ENCODE data around the gene PBLD.

The PBLD gene

DNA sequence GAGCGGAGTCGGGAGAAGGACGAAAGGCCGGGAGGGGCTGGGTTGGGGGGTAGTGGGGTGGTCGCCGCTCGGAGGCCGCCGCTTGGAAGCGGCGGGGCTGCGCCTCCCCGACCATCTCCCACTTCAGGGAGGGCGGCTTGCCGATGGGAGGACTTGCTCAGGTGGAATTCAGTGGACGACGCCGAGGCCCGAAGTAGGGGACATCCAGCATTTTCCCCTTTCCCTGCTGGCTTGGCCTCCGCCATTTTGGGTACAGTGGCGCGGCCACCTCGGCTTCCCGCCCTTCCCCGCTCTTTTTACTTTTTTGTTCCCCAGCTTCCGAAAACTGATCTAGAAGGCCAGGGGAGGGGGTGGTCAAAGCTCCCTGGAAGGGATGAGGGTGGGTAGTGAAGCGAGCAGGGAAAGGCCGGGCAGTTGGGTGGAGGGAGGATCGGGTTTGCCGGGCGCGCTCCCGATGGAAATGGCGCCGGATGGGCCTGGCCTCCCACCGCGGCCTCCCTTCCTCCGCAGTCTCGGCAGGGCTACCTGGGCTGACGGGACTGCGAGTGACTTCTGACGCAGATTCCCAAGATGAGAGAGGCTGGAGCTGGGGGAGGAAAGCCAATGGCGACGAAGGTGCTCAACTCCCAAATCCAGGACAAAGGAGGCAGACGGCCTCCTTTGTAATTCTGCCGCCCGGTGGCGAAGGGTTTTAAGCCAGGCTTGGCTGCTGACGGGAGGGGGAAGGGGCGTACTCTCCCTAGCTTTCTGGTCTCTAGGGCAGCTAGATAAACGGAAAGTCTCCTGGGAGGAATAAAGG lies at the start of gene PBLD:
Gene PBLD, minus strand, starts transcription at position 670 of the 799 bp plus-strand sequence. CDS start 26,084 bp downstream, outside the sequence.
- TF ChIP-seq GATA2 (IDR thresholded peaks at IDR 0.05; ENCODE audit: low read depth, low read length) (no peak), GATA3 (IDR thresholded peaks at IDR 0.05; ENCODE audit: low read depth, low read length) (no peak)

DNA sequence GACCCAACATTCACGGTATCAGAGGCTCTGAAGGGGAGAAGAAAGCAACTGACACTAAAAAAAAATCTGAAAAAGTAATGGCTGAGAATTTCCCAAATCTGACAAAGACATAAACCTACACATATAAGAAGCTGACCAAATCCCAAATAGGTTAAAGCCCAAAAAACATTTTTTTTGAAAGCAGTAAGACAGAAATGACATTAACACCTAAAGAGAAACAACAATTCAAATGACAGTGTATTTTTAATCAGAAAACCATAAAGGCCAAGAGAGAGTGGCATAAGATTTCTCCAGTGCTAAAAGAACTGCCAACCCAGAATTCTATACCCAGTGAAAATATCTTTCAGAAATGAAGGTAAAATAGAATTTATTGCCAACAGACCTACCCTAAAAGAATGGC lies 38.9 kb upstream of the PBLD start:
- TF ChIP-seq GATA2 (IDR thresholded peaks at IDR 0.05; ENCODE audit: low read depth, low read length), result no peak
- no peak for TF ChIP-seq GATA3 (IDR thresholded peaks at IDR 0.05; ENCODE audit: low read depth, low read length)

DNA sequence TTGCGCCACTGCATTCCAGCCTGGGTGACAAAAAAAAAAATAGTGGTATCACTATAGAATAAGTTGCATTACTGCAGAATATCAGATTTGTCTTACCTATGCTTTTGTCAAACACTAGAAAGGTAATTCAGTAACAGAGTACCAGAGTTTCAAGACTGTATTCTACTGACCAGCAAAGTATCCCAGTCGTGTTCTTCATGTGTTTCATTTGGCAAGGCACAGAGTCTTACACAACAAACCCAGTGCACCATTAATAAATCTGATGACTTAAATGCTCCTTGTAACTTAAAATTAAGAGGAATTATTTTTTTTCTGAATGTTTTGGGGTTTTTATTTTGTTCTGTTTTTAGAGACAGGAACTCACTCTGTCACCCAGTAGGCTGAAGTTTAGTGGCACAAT lies 34.4 kb upstream of the PBLD start:
- TF ChIP-seq GATA2 (IDR thresholded peaks at IDR 0.05; ENCODE audit: low read depth, low read length) (no peak), GATA3 (IDR thresholded peaks at IDR 0.05; ENCODE audit: low read depth, low read length) (no peak)

DNA sequence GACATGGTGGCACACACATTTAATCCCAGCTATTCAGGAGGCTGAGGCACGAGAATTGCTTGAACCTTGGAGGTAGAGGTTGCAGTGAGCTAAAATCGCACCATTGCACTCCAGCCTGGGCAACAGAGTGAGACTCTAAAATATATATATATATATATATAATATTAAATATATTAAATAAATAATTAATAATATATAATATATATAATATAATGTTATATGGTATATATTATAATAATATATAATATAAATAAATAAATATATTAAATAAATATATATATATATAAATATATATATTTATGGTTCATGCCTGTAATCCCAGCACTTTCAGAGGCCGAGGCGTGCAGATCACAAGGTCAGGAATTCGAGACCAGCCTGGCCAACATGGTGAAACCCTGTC lies 33.9 kb upstream of the PBLD start:
- TF ChIP-seq GATA3 (IDR thresholded peaks at IDR 0.05; ENCODE audit: low read depth, low read length) (no peak), GATA2 (IDR thresholded peaks at IDR 0.05; ENCODE audit: low read depth, low read length) (no peak)

DNA sequence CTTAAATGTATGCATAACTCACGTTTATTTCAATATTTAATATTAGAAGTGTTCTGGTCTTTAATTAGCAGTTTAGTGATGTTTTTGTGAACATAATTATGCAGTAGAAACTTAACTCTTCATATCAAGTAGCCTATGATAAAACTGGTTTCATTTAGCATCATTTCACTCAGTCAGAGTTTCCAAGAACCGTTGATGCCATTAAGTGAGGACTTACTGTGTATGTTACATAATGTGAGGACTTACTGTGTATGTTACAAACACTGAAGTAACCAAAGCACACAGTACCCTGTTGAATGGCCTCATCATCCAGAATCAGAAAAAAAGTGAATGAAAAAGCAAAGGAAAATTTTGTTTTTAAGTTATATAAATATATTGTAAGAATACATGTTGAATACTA lies 32.9 kb upstream of the PBLD start:
- TF ChIP-seq GATA2 (IDR thresholded peaks at IDR 0.05; ENCODE audit: low read depth, low read length) (no peak), GATA3 (IDR thresholded peaks at IDR 0.05; ENCODE audit: low read depth, low read length) (no peak)

DNA sequence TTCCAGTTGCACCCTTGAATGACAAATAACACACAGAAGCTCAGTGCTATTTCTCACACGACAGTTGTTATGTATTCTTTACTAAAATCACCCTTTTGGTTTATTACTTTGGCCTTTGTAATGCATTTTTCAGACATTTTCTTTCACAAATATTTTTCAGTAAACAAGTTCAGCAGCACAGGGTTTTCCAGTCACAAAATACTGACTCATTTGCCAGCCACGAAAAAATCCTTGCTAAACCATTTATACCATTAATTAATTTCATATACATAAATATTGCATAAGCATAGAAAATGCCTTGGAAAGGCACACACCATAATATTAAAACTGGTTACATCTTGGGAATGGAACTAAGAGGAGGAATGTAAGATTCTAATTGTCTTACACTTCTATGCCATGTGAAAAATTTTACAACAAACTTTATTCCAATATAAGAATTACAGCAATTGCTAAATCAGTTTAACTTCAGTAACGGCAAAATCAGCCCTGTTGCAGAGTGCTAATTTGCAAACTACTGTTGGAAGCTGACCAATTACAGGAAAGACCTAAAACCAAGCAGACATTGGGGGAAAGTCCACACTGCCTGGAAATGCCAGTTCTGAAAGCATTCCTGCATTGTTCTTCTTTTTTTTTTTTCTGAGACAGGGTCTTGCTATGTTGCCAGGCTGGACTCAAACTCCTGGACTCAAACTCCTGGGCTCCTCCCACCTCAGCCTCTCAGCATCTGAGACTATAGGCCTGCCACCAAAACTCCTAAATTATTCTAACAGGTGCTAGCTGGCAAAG lies 31.6 kb upstream of the PBLD start:
- TF ChIP-seq GATA2 (IDR thresholded peaks at IDR 0.05; ENCODE audit: low read depth, low read length), result no peak
- no peak for TF ChIP-seq GATA3 (IDR thresholded peaks at IDR 0.05; ENCODE audit: low read depth, low read length)

DNA sequence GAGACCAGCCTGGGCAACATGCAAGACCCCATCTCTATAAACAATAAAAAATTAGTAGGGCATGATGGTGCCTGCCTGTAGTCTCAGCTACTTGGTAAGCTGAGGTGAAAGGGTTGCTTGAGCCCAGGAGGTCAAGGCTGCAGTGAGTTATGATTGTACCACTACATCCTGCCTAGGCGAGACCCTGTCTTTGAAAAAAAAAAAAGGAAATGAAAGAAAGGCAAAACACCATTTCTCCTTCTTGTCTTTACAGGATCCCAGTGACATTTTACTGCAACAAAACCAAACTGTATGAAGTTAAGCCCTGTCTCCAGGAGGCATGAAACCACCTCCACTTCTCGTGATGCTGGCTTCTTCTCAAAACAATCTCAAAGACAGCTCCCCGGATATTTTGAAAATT lies 29.9 kb upstream of the PBLD start:
- no peak for TF ChIP-seq GATA2 (IDR thresholded peaks at IDR 0.05; ENCODE audit: low read depth, low read length)
- TF ChIP-seq GATA3 (IDR thresholded peaks at IDR 0.05; ENCODE audit: low read depth, low read length), result no peak

DNA sequence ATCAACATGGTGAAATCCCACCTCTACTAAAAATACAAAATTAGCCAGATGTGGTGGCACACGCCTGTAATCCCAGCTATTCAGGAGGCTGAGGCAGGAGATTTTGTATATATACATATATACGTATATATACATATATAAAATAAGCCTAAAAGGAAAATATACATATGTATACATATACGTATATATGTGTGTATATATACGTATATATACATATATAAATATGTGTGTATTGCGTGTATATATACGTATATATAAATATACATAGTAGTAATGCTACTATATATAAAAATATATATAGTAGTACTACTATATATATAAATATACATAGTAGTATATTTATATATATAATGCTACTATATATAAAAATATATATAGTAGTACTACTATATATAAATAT lies 26.5 kb upstream of the PBLD start:
- no peak for TF ChIP-seq GATA2 (IDR thresholded peaks at IDR 0.05; ENCODE audit: low read depth, low read length)
- no peak for TF ChIP-seq GATA3 (IDR thresholded peaks at IDR 0.05; ENCODE audit: low read depth, low read length)

DNA sequence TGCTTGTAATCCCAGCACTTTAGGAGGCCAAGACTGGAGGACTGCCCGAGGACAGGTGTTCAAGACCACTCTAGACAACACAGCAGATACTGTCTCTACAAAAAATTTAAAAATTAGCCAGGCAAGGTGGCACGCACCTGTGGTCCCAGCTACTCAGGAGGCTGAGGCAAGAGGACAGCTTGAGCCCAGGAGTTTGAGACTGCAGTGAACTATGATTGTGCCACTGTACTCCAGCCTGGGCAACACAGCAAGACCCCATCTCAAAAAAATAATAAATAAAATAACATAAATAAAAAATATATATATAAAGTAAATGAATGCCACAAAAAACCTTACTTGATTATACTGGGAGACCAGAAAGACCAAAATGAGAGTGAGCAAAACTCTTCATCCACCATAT lies 20.8 kb upstream of the PBLD start:
- TF ChIP-seq GATA3 (IDR thresholded peaks at IDR 0.05; ENCODE audit: low read depth, low read length) (no peak), GATA2 (IDR thresholded peaks at IDR 0.05; ENCODE audit: low read depth, low read length) (no peak)

DNA sequence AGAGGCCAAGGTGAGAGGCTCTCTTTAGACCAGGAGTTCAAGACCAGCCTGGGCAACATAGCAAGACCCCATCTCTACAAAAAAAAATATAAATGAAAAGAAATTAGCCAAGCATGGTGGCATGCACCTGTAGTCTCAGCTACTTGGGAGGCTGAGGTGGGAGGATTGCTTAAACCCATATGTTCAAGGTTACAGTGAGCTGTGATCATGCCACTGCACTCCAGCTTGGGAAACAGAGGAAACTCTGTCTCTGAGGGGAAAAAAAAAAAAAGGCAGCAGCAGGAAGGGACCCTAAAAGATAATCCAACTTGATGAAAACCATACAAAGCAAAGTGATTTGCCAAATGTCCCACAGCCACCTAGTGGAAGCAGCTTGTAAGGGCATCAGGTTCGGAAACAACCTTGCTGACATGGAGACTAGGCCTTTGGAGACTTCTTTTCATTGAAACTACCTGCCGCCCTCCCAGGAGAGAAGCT lies 15.6 kb upstream of the PBLD start:
- TF ChIP-seq GATA3 (IDR thresholded peaks at IDR 0.05; ENCODE audit: low read depth, low read length) (no peak), GATA2 (IDR thresholded peaks at IDR 0.05; ENCODE audit: low read depth, low read length) (no peak)

DNA sequence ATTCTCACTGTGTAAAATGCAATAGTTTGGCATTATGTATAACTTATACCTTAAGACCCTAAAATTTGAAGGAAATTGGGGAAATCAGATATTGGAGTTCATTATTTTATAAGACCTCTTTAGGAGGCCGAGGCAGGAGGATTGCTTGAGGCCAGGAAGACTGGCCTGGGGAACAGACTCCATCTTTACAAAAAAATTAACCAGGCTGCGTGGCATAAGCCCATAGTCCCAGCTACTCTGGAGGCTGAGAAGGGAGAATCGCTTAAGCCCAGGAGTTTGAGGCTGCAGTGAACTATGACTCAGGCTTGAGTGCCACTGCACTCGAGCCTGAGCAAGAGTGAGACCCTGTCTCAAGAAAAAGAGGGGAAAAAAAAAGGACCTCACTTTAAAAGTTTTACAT lies 14.0 kb upstream of the PBLD start:
- no peak for TF ChIP-seq GATA3 (IDR thresholded peaks at IDR 0.05; ENCODE audit: low read depth, low read length)

DNA sequence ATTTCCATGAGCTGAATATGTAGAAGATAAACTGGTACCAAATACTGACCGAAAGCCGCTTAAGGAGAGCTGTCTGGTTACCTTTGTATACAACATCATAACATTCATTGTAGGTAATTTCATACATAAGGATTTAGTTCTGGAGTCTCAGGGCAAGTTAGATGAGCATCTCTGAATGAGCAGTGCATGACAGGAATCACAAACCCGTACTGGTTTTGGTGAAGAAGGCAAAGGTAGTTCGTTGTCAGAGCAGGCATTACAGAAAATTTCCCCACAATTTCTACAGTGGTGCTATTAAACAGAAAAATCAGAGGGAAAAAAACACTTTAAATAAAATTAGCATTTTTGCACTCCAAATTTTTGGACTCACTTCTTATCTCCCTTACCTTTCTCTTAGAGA lies 12.9 kb upstream of the PBLD start:
- TF ChIP-seq GATA2 (IDR thresholded peaks at IDR 0.05; ENCODE audit: low read depth, low read length), result no peak
- no peak for TF ChIP-seq GATA3 (IDR thresholded peaks at IDR 0.05; ENCODE audit: low read depth, low read length)

DNA sequence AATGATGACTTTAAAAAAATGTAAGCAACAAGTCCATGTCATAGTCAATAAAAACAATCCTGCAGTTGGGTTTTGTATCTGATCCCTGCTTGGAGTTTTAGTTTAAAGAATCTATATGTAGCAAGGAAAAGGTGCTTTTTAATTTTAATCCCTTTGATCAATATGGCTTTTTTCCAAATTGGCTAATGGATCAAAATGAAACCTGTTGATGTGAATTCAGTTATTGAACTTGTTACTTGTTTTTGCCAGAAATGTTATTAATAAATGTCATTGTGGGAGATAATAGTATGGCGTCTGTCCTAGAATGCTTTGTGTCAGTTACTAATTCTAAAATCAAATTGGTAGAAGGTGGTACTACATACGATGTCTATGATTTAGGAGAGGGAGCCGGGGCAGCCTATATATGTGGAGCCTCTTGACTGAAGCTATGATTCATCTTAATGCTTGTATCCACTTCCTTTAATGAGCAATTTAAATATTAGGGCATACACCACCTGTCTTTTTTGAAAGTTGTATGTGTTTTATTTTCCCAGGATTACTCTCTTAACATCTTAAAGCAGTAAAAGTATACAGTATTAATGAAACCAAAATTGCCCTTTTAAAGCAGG lies 10.3 kb upstream of the PBLD start:
- TF ChIP-seq GATA2 (IDR thresholded peaks at IDR 0.05; ENCODE audit: low read depth, low read length) (no peak), GATA3 (IDR thresholded peaks at IDR 0.05; ENCODE audit: low read depth, low read length) (no peak)

DNA sequence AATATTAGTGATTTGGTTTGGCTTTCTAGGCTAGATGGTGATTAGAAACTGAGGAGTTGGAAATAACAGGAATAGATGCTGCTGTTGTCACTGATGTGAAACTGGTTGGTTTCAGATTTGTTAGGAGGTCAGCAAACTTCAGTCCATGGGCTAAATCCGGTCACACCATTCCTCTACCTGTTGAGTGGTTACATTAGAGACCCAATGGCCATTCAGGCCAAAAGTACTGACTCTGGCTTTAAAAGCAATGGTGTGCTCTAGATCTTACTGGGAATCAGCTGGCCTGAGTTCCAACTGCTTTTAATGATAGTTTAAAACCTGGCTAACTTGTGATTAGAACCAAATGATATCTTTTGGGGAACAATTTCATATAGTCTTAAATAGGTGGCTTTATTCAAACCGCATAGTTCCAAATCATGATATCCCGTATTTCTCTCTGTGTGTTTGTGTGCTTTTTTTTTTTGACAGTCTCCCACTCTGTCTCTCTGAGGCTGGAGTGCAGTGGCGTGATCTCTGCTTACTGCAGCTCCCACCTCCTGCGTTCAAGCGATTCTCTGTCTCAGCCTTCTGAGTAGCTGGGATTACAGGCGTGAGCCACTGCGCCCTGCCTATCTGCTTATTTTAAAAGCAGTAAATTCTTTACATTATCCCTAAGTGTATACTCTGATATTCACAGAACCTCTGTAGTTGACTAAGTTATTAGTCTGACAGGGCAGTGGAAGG lies 7.8 kb upstream of the PBLD start:
- TF ChIP-seq GATA3 (IDR thresholded peaks at IDR 0.05; ENCODE audit: low read depth, low read length) (no peak), GATA2 (IDR thresholded peaks at IDR 0.05; ENCODE audit: low read depth, low read length) (no peak)

All from SH-SY5Y (cell line).